Ectodermal cell (in vitro differentiated cells): Measurements from ENCODE around the gene ALPK1.
"Not testable (repeated sequence)": the region's sequence is repeated elsewhere in the genome, so short reads cannot be mapped to it uniquely, and the experiment has no call there.

ENCODE experiments used
- H3K27ac ChIP-seq: 2 replicates; pipeline ENCODE4 v1.7.0; 2013; ENCODE audit warnings: mild to moderate bottlenecking, low read depth, low read length; ENCODE audit not compliant: insufficient read depth, poor library complexity, severe bottlenecking
- H3K27me3 ChIP-seq: 2 replicates; pipeline ENCODE4 v1.7.0; 2013; ENCODE audit warnings: mild to moderate bottlenecking, low read length; ENCODE audit not compliant: insufficient read depth, control insufficient read depth, poor library complexity, severe bottlenecking
- H3K36me3 ChIP-seq: one replicate; pipeline ENCODE4 v1.7.0; 2013; ENCODE audit warnings: low read length; ENCODE audit not compliant: control insufficient read depth, insufficient read depth
- H3K4me1 ChIP-seq: one replicate; pipeline ENCODE4 v1.7.0; 2013; ENCODE audit warnings: low read length; ENCODE audit not compliant: control insufficient read depth, insufficient read depth
- H3K4me3 ChIP-seq: 2 replicates; pipeline ENCODE4 v1.7.0; 2013; ENCODE audit warnings: low read depth, low read length, control low read depth; ENCODE audit not compliant: insufficient read depth
- H3K9me3 ChIP-seq: 2 replicates; pipeline ENCODE4 v1.7.0; 2013; ENCODE audit warnings: mild to moderate bottlenecking, low read length, moderate library complexity; ENCODE audit not compliant: control insufficient read depth
- WGBS, 2 experiments: methylation state at CpG; one replicate each; pipeline ENCODE4 v1.1.7; 2013; ENCODE audit warnings: missing lambda C conversion rate in 2 of 2; 5-methylcytosine and 5-hydroxymethylcytosine counted together

ALPK1 gene

GRCh38 chr4:112442226-112442625 is 145.1 kb downstream of the ALPK1 start:
- H3K27ac ChIP-seq, H3K36me3 ChIP-seq, H3K27me3 ChIP-seq, H3K4me3 ChIP-seq, H3K4me1 ChIP-seq, H3K9me3 ChIP-seq: not testable (repeated sequence)
- 93 to 100% methylated on average over 1 to 2 of the region's 2 CpGs for WGBS, 2 experiments

GRCh38 chr4:112448306-112449132 is 151.3 kb downstream of the ALPK1 start:
- H3K4me3 ChIP-seq, result no peak overlapping the region
- H3K9me3 ChIP-seq, result peaks cover 2% of the 10 kb centered on the region
- peaks cover 23% of the 10 kb centered on the region for H3K4me1 ChIP-seq
- H3K27me3 ChIP-seq, result peaks cover 13% of the 10 kb centered on the region
- WGBS, 2 experiments, result 84 to 86% methylated on average over 6 of the region's 8 CpGs
- no peaks in the 10 kb centered on the region for H3K36me3 ChIP-seq
- H3K27ac ChIP-seq, result no peak overlapping the region

- peaks cover 23% of the 10 kb centered on the region for H3K4me1 ChIP-seq
- 82 to 88% methylated on average over 3 of the region's 3 CpGs for WGBS, 2 experiments
- no peak overlapping the region for H3K4me3 ChIP-seq
- no peak overlapping the region for H3K27ac ChIP-seq
- H3K27me3 ChIP-seq, result peaks cover 13% of the 10 kb centered on the region
- peaks cover 2% of the 10 kb centered on the region for H3K9me3 ChIP-seq
- H3K36me3 ChIP-seq, result no peaks in the 10 kb centered on the region
Measured at GRCh38 chr4:112449708-112450107, 152.5 kb downstream of the ALPK1 start.

GRCh38 chr4:112451104-112451503 is 153.9 kb downstream of the ALPK1 start:
- Histone ChIP-seq H3K9me3 (peaks cover 2% of the 10 kb centered on the region), H3K4me3 (no peak overlapping the region), H3K4me1 (peaks cover 23% of the 10 kb centered on the region), H3K27me3 (peaks cover 13% of the 10 kb centered on the region), H3K36me3 (no peaks in the 10 kb centered on the region), H3K27ac (no peak overlapping the region)
- 68 to 70% methylated on average over 3 to 4 of the region's 4 CpGs for WGBS, 2 experiments

GRCh38 chr4:112451831-112452230 is 154.7 kb downstream of the ALPK1 start:
- peaks cover 23% of the 10 kb centered on the region for H3K4me1 ChIP-seq

GRCh38 chr4:112453321-112453720 is 156.2 kb downstream of the ALPK1 start:
- H3K27me3 ChIP-seq, result peaks cover 13% of the 10 kb centered on the region
- no peak overlapping the region for H3K27ac ChIP-seq
- H3K4me3 ChIP-seq, result no peak overlapping the region
- no peaks in the 10 kb centered on the region for H3K9me3 ChIP-seq
- 29 to 40% methylated on average over 2 of the region's 2 CpGs for WGBS, 2 experiments
- peaks cover 23% of the 10 kb centered on the region for H3K4me1 ChIP-seq
- no peaks in the 10 kb centered on the region for H3K36me3 ChIP-seq

More at GRCh38 chr4:112451831-112452230, 154.7 kb downstream of the ALPK1 start:
- no peaks in the 10 kb centered on the region for H3K36me3 ChIP-seq
- H3K9me3 ChIP-seq, result no peaks in the 10 kb centered on the region
- H3K27me3 ChIP-seq, result peaks cover 13% of the 10 kb centered on the region
- no peak overlapping the region for H3K27ac ChIP-seq
- WGBS, 2 experiments, result 51 to 52% methylated on average over 4 of the region's 4 CpGs
- no peak overlapping the region for H3K4me3 ChIP-seq

GRCh38 chr4:112472318-112472717 is 175.1 kb downstream of the ALPK1 start:
- Histone ChIP-seq H3K27me3 (no peaks in the 10 kb centered on the region), H3K4me1 (no peaks in the 10 kb centered on the region), H3K9me3 (no peaks in the 10 kb centered on the region), H3K27ac (no peak overlapping the region), H3K4me3 (no peak overlapping the region), H3K36me3 (no peaks in the 10 kb centered on the region)

GRCh38 chr4:112473985-112474384 is 176.8 kb downstream of the ALPK1 start:
- Histone ChIP-seq H3K4me1 (no peaks in the 10 kb centered on the region), H3K27me3 (no peaks in the 10 kb centered on the region), H3K36me3 (no peaks in the 10 kb centered on the region), H3K9me3 (no peaks in the 10 kb centered on the region), H3K4me3 (no peak overlapping the region), H3K27ac (no peak overlapping the region)
- WGBS, 2 experiments, result no CpG with 5 or more reads among the region's 2 CpGs

- Histone ChIP-seq H3K27ac (no peak overlapping the region), H3K27me3 (no peaks in the 10 kb centered on the region), H3K4me3 (no peak overlapping the region), H3K4me1 (no peaks in the 10 kb centered on the region), H3K9me3 (peaks cover 6% of the 10 kb centered on the region), H3K36me3 (no peaks in the 10 kb centered on the region)
- WGBS, 2 experiments, result 82 to 84% methylated on average over 5 of the region's 5 CpGs
Measured at GRCh38 chr4:112485930-112486329, 188.8 kb downstream of the ALPK1 start.

- 90 to 91% methylated on average over 3 of the region's 3 CpGs for WGBS, 2 experiments
- not testable (repeated sequence) for H3K36me3 ChIP-seq, H3K27me3 ChIP-seq, H3K9me3 ChIP-seq, H3K4me1 ChIP-seq, H3K4me3 ChIP-seq, H3K27ac ChIP-seq
Measured at GRCh38 chr4:112490808-112491207, 193.6 kb downstream of the ALPK1 start.
